ENCODE results near the gene COL15A1. TPM values are rescaled to one million over a fixed set of nuclear protein-coding genes. Genes with fewer than 3 reads are reported as not detected.

The COL15A1 gene
- total RNA-seq, 1 experiment from 2014 or later: not detected

- WGBS (ENCODE audit: extremely low coverage, insufficient read length, low lambda C conversion rate): no CpG with 5 or more reads among the region's 3 CpGs
- peaks cover 5 to 10% of the 10 kb centered on the region in 2 experiments for H3K4me1 Mint-ChIP-seq
- no peak overlapping the region for H2BK120ac ChIP-seq (ENCODE audit: low read depth, low read length, poor library complexity, severe bottlenecking)
- H2BK12ac ChIP-seq (ENCODE audit: insufficient read length, low read depth, low read length): no peak overlapping the region
- H3K4me3 Mint-ChIP-seq: no peak overlapping the region
- H3K27ac ChIP-seq (ENCODE audit: insufficient read length, low read depth, low read length): no peak overlapping the region
- H2BK15ac ChIP-seq (ENCODE audit: low read depth, low read length): no peak overlapping the region
- H4K20me1 ChIP-seq (ENCODE audit: control insufficient read depth, insufficient read depth, insufficient read length): no peaks in the 10 kb centered on the region
- H3K79me1 ChIP-seq (ENCODE audit: insufficient read depth, low read depth, low read length, poor library complexity, severe bottlenecking): no peaks in the 10 kb centered on the region
- no peak overlapping the region for H2AFZ ChIP-seq (ENCODE audit: low read length)
- no peak for DNase-seq
- H3K14ac ChIP-seq (ENCODE audit: insufficient read depth, low read length): no peak overlapping the region
- H4K5ac ChIP-seq (ENCODE audit: insufficient read length, low read depth, low read length): no peak overlapping the region
- H3K4me2 ChIP-seq (ENCODE audit: insufficient read depth, insufficient read length, low read length): no peak overlapping the region
- H2BK5ac ChIP-seq (ENCODE audit: insufficient read length, low read length): no peak overlapping the region
- H3T11ph ChIP-seq (ENCODE audit: low read length): no peak overlapping the region
- H3K9ac ChIP-seq (ENCODE audit: extremely low read depth, insufficient read length, low read length): no peak overlapping the region
- no peak overlapping the region; a peak in 1 of 7 replicates for H3K27ac Mint-ChIP-seq
- no peaks in the 10 kb centered on the region for H3K36me3 Mint-ChIP-seq (ENCODE audit: insufficient read depth in 1 of 3, low read depth in 3 of 3)
- H3K79me2 ChIP-seq (ENCODE audit: insufficient read depth, low read length): no peaks in the 10 kb centered on the region
- no peak for TF ChIP-seq CTCF (conservative IDR thresholded peaks at IDR 0.05)
- peaks cover 8 to 9% of the 10 kb centered on the region in 2 experiments for H3K9me3 Mint-ChIP-seq
- H2AK5ac ChIP-seq (ENCODE audit: insufficient read length, low read length): no peak overlapping the region
- H3K9me3 ChIP-seq (ENCODE audit: control insufficient read depth, low read depth, low read length): no peaks in the 10 kb centered on the region
- no peaks in the 10 kb centered on the region; the same call in 1 of the 2 replicates for H3K27me3 Mint-ChIP-seq (ENCODE audit: low read depth)
- H4K8ac ChIP-seq (replicated peaks; ENCODE audit: insufficient read length, low read depth, low read length): no peak overlapping the region
- no peak overlapping the region for H4K91ac ChIP-seq (ENCODE audit: insufficient read length, low read depth, low read length)
- H3K4me1 ChIP-seq (ENCODE audit: insufficient read depth, low read length): no peaks in the 10 kb centered on the region
- no peak overlapping the region for H2BK20ac ChIP-seq (ENCODE audit: low read depth, low read length, poor library complexity, severe bottlenecking)
- no peak overlapping the region for H3K23ac ChIP-seq (ENCODE audit: insufficient read length, low read depth, low read length)
- no peaks in the 10 kb centered on the region for H3K23me2 ChIP-seq (ENCODE audit: insufficient read length, low read depth, low read length, poor library complexity, severe bottlenecking)
- H3K4ac ChIP-seq (ENCODE audit: low read depth, low read length): no peak overlapping the region
- H3K56ac ChIP-seq (ENCODE audit: insufficient read length, low read depth, low read length): no peak overlapping the region
- H3K27me3 ChIP-seq (ENCODE audit: insufficient read depth, low read length): no peaks in the 10 kb centered on the region
- no peak overlapping the region for H3K18ac ChIP-seq (ENCODE audit: insufficient read length, low read depth, low read length)
Observed at GRCh38 chr9:99040911-99041582, 97.3 kb downstream of the COL15A1 start.
